ENCODE measurements around the gene MYH7.

The MYH7 gene

GRCh38 chr14:23365732-23366425, 69.6 kb downstream of the MYH7 start:
- peak; percentile 85 for DNase-seq

- peak; percentile 55 for DNase-seq
These were observed 70.3 kb downstream of the MYH7 start, which contains the start of gene EFS for GRCh38 chr14:23365036-23365731. Gene EFS, minus strand, starts transcription at chr14:23365172. Its CDS starts 147 bp downstream, at chr14:23365025.

- DNase-seq: peak; percentile 72
These were observed 71.1 kb downstream of the MYH7 start for GRCh38 chr14:23364164-23365035.
